ENCODE results near the gene DLG1.

DNA sequence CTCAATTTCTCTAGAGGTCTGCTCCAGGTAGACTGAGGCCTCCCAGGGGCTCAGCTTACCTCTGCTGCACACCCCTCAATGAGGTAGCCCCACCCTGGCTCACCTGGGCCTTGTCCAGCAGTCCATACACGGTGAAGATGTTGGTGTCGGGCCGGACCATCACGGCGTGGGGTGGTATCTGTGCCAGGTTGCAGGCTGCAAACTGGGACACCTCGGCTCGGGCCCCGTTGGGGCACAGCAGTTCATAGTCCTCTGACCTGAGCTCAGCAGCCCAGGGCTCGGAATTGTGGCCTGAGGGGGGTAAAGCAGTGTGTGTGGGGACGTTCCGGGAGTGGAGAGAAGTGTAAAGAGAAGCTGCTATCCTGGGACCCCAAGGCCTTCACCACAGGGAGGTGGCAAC, 292.0 kb downstream of the DLG1 start:
- TF ChIP-seq, protein P1, sequence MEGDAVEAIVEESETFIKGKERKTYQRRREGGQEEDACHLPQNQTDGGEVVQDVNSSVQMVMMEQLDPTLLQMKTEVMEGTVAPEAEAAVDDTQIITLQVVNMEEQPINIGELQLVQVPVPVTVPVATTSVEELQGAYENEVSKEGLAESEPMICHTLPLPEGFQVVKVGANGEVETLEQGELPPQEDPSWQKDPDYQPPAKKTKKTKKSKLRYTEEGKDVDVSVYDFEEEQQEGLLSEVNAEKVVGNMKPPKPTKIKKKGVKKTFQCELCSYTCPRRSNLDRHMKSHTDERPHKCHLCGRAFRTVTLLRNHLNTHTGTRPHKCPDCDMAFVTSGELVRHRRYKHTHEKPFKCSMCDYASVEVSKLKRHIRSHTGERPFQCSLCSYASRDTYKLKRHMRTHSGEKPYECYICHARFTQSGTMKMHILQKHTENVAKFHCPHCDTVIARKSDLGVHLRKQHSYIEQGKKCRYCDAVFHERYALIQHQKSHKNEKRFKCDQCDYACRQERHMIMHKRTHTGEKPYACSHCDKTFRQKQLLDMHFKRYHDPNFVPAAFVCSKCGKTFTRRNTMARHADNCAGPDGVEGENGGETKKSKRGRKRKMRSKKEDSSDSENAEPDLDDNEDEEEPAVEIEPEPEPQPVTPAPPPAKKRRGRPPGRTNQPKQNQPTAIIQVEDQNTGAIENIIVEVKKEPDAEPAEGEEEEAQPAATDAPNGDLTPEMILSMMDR (IDR thresholded peaks at IDR 0.05): no peak
- no peak for TF ChIP-seq EP300 (IDR thresholded peaks at IDR 0.05; ENCODE audit: low read depth)

Data from transverse colon (tissue), 3 donors.